Activated CD4-positive, alpha-beta T cell treated with anti-CD3 and anti-CD28 coated beads, Interleukin-2, amount 50 U/mL, for 24 hours (primary cell): ENCODE data around the gene EXOSC9.
"Not testable (repeated sequence)": the region's sequence is repeated elsewhere in the genome, so short reads cannot be mapped to it uniquely, and the experiment has no call there.

Experiments used
- DNase-seq, 2 donors: peaks; one replicate each; pipeline ENCODE4 v3.0.0-alpha.2; 2020; ENCODE audit warnings: low read depth in 1 of 2, low spot score in 1 of 2

Gene EXOSC9

GRCh38 chr4:121800961-121801714 is at the start of gene EXOSC9:
TSS of gene EXOSC9 (plus strand) at chr4:121801323. CDS start at chr4:121801425, 102 bp downstream.
- DNase-seq, result peak; percentile 89 to 93

- DNase-seq, result not testable (repeated sequence)
Measured at GRCh38 chr4:121752142-121752541, 49.0 kb upstream of the EXOSC9 start.

- no peak for DNase-seq
Measured at GRCh38 chr4:121758925-121759568, 42.1 kb upstream of the EXOSC9 start.

- DNase-seq, result no peak
Measured at GRCh38 chr4:121760205-121760604, 40.9 kb upstream of the EXOSC9 start.

DNA sequence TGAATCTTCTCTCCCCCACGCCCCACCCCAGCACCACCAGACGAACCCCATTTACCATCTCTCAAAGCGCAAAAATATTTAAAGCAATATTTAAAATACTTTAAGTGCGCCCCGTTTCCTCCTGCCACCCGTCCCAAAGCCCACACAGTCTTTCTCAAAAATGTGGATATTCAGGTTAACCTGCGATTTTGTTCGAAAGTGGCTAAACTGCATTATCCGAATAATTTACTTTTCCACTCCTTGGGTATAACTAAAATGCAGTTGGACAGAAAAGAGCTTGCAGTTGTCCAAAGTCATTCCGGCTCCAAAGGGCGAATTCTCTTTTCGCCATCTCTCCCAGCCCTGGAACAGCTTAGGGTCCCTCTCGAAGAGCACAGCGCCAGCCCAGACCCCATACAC is 36.8 kb upstream of the EXOSC9 start:
- DNase-seq, result no peak

- DNase-seq, result no peak
Measured at GRCh38 chr4:121764702-121765367, 36.3 kb upstream of the EXOSC9 start, which contains the start of gene SMIM43. TSS of gene SMIM43 (minus strand) at chr4:121765164. CDS start at chr4:121765105, 59 bp downstream.

DNA sequence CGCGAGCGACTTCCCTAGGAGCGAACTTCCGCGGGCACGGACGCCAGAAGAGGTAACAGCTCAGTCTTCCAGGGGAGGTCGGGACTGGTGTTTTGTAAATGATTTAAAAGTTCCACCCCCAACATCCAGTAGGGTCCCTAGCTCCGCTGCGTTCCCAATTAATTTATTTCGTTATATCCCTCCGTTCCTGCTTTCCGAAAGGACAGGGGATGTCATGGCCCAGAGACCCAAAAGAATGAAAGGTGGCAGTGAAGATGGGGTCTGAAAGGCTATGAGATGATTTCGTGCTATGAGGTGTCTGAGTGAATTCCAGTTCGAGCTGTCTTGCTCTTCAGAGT is 35.8 kb upstream of the EXOSC9 start:
- no peak for DNase-seq

DNA sequence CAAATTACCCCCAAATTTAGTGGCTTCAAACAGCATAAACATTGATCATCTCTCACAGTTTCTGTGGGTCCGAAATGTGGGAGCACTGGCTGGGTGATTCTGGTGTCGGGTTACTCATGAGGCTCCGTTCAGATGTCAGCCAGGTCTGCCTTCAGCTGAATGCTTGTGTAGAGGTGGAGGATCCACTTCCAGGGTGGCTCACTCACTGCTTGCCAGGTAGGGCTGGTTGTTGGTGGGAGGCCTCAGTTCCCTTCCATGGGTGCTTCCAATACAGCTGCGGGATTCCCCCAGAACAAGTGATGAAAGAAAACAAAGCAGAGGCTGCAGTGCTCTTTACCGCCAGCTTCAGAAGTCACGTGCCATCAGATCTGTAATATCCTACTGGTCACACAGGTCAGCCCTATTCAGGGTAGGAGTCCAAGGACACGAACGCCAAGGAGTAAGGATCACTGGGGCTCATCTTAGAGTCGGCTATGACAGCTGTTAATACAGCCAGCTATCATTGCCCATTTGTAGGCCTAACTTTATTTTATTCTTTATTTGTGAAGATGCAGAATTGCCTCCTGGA is 35.1 kb upstream of the EXOSC9 start:
- no peak for DNase-seq

- DNase-seq, result no peak
Measured at GRCh38 chr4:121767166-121767565, 34.0 kb upstream of the EXOSC9 start.

DNA sequence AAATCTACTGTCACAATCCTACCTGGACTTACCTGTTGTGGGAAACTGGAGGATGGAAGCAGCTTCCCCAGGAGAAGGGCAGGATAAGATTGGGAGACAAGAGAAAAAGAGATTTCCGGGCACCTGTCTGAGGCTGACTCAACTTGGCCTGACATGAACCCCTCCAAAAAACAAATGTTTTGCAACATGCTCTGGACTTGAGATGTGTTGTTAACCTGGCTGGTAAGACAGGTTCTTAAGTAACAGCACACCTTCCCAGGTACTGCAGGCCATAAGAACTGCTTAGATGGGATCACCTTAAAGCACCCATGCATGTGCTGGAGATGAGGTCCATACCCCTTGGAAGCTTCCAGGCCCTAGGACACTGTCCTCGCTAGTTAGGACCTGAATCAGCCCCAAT is 31.8 kb upstream of the EXOSC9 start:
- no peak for DNase-seq

DNA sequence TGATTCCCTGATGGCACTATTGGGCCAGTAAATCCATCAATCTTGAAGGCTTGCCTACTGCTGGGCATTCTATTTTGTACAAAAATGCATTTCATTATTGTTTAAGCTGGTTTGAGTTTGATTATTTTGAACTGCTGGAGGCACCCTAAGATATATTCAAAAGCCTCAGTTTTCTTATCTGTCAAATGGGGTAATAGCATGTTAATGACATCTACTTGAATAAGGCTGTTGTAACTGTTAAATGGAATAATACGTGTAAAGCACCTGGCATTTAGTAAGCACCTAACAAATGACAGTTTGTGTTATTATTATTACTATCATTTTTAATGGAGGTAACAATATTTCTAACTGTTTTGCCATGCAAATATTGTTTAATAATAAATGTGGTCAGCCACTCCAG is 29.3 kb upstream of the EXOSC9 start:
- no peak for DNase-seq

DNA sequence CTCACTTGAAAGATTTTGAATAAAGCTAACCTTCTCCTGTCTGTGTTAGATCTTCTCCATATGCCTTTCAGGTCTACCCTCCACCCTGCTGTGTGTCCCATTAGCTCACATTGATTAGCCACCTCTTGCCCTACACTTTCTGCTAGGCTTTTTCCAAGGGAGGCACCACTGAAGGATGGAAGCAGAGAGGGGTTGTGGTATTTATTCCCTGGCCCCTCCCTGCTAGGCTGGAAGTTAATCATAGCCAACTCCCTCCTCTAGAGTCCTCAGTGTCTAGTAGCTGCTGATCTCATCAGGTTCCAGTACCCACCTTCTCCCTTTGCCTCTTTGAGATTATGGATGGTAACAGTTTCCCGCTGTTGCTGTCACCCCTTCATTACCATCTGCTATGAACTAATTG is 27.2 kb upstream of the EXOSC9 start:
- DNase-seq, result no peak

- DNase-seq, result no peak
Measured at GRCh38 chr4:121776610-121777401, 24.3 kb upstream of the EXOSC9 start.

DNA sequence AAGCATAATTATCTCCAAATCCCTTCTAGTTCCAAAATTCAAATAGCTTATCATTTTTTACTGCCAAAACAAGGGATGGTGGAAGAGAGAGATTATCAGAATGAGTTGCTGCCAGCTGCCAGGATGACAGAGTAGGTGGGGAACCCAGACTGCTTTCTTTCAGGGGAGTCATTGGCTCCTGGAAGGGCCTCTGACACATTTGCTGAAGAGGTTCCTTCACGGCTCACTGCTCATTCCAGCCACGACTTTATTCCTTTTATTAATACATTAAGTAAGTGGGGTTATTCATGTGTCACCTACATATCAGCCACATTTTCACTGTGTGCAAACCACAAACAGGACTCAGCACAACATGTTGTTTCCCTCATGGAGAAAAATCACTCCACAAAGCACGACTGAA is 23.5 kb upstream of the EXOSC9 start:
- DNase-seq, result no peak

- DNase-seq, result no peak
Measured at GRCh38 chr4:121778991-121779628, 22.0 kb upstream of the EXOSC9 start.

- no peak for DNase-seq
Measured at GRCh38 chr4:121783210-121783609, 17.9 kb upstream of the EXOSC9 start.

GRCh38 chr4:121784401-121784800 is 16.7 kb upstream of the EXOSC9 start:
- DNase-seq, result no peak

GRCh38 chr4:121784975-121785374 is 16.1 kb upstream of the EXOSC9 start:
- DNase-seq, result no peak

GRCh38 chr4:121785479-121785878 is 15.6 kb upstream of the EXOSC9 start:
- no peak for DNase-seq

GRCh38 chr4:121786221-121786620 is 14.9 kb upstream of the EXOSC9 start:
- DNase-seq, result no peak

DNA sequence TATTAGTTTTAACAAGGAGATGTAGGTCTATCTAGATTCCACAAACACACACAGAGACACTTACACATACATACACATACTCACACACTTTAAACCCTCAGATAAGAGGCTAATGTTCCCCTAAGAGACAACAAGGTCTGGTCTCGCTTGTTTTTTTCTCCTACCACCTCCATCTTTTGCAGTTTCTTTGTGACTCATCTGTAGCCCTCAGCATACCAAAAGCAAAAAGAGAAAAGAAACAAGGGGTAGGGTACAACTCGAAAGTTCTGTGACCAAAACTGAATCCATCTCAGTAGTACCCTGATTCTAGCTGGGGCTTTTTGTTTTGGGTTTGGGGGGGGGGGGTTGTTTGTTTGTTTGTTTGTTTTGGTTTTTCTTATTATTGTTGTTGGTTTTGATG is 12.2 kb upstream of the EXOSC9 start:
- no peak for DNase-seq
